ENCODE data around the gene AMBN.

- TF ChIP-seq MYC (IDR thresholded peaks at IDR 0.05; ENCODE audit: low read depth, low read length), result no peak
- TF ChIP-seq CTCF (IDR thresholded peaks at IDR 0.05; ENCODE audit: extremely low read depth in 1 of 2, insufficient read depth in 1 of 2, low read depth in 1 of 2, low read length in 2 of 2), result no peak
- no peak for TF ChIP-seq POLR2A (IDR thresholded peaks at IDR 0.05; ENCODE audit: low read depth, low read length)
- no peak for TF ChIP-seq MAX (IDR thresholded peaks at IDR 0.05; ENCODE audit: insufficient read depth, insufficient read length)
- TF ChIP-seq POLR2AphosphoS5 (IDR thresholded peaks at IDR 0.05; ENCODE audit: insufficient read depth, low read depth, low read length), result no peak
- no peak for TF ChIP-seq EZH2 (IDR thresholded peaks at IDR 0.05; ENCODE audit: borderline replicate concordance, low read depth, low read length, severe bottlenecking)
- no peak for TF ChIP-seq JUN (IDR thresholded peaks at IDR 0.05; ENCODE audit: borderline replicate concordance, insufficient read depth, insufficient read length, low read depth)
Measured at GRCh38 chr4:70630162-70630561, 38.1 kb downstream of the AMBN start.
